H1 (cell line): ENCODE measurements around the gene IQCF5. TPM values are rescaled to one million over a fixed set of nuclear protein-coding genes. Genes with fewer than 3 reads are reported as not detected.

Experiments used
- CTCF ChIA-PET: fragments of 300-600 bp; sonication (Branson Sonifier 250); formaldehyde crosslinking; loops from one replicate; lab custom pipeline; 2021; ENCODE audit not compliant: partially characterized antibody; lab: Charles Lee
- POLR2A ChIA-PET: fragments of 300-600 bp; sonication (Branson Sonifier 250); formaldehyde crosslinking; loops from one replicate; lab custom pipeline; 2021; ENCODE audit warnings: inconsistent platforms; ENCODE audit not compliant: partially characterized antibody; lab: Charles Lee
- DNase-seq, 2 experiments: peaks; one replicate each; pipeline versions ENCODE4 v3.0.0 to v3.0.0-alpha.2; 2010 to 2022; ENCODE audit warnings: low spot score in 2 of 2, low read depth in 1 of 2, mixed read lengths in 1 of 2
- FAIRE-seq: peaks from 2 replicates; lab custom pipeline; 2011; peaks lifted over from hg19 to GRCh38; lab: Jason Lieb, UNC
- H2AFZ ChIP-seq: 2 replicates; pipeline ENCODE4 v1.8.1; 2012; ENCODE audit warnings: low read length, inconsistent platforms
- H2AK5ac ChIP-seq: 2 replicates; pipeline ENCODE4 v1.6.1; 2013; ENCODE audit warnings: low read depth, low read length
- H2BK120ac ChIP-seq: replicated peaks from 2 replicates; pipeline ENCODE3; 2013; ENCODE audit warnings: low read depth, low read length, inconsistent platforms
- H2BK12ac ChIP-seq: 2 replicates; pipeline ENCODE4 v1.6.1; 2013; ENCODE audit warnings: low read depth, low read length
- H2BK15ac ChIP-seq: 2 replicates; pipeline ENCODE4 v1.6.1; 2013; ENCODE audit warnings: low read length
- H2BK20ac ChIP-seq: 2 replicates; pipeline ENCODE4 v1.6.1; 2013; ENCODE audit warnings: low read length
- H2BK5ac ChIP-seq: 2 replicates; pipeline ENCODE4 v1.6.1; 2013; ENCODE audit warnings: low read depth, low read length
- H3K14ac ChIP-seq: 2 replicates; pipeline ENCODE4 v1.6.1; 2013; ENCODE audit warnings: inconsistent platforms; ENCODE audit not compliant: insufficient read length
- H3K18ac ChIP-seq: 2 replicates; pipeline ENCODE4 v1.6.1; 2013; ENCODE audit warnings: low read length; ENCODE audit errors: extremely low read depth
- H3K23ac ChIP-seq: 2 replicates; pipeline ENCODE4 v1.6.1; 2013; ENCODE audit warnings: inconsistent platforms; ENCODE audit not compliant: insufficient read length
- H3K23me2 ChIP-seq: 2 replicates; pipeline ENCODE4 v1.6.1; 2013; ENCODE audit warnings: low read depth, low read length
- H3K27ac ChIP-seq: 2 replicates; pipeline ENCODE4 v1.6.1; 2011; ENCODE audit warnings: low read depth, low read length, inconsistent platforms
- H3K27me3 ChIP-seq, 4 experiments: replicated peaks in 1 of 4; 1 replicate in 1 of 4; 2 replicates in 3 of 4; pipeline versions ENCODE4 v1.6.1 to v1.8.1; 2011 to 2013; ENCODE audit warnings: low read length in 3 of 4, mild to moderate bottlenecking in 3 of 4, inconsistent platforms in 2 of 4, mixed read lengths in 2 of 4, moderate library complexity in 1 of 4; ENCODE audit not compliant: control insufficient read depth in 3 of 4, insufficient read depth in 3 of 4; ENCODE audit errors: extremely low read depth in 1 of 4
- H3K36me3 ChIP-seq, 4 experiments: 2 replicates each; pipeline versions ENCODE4 v1.6.1 to v1.8.1; 2011 to 2013; ENCODE audit warnings: mild to moderate bottlenecking in 4 of 4, low read length in 3 of 4, moderate library complexity in 2 of 4, control low read depth in 1 of 4, inconsistent platforms in 1 of 4; ENCODE audit not compliant: insufficient read depth in 4 of 4, control insufficient read depth in 2 of 4
- H3K4ac ChIP-seq: replicated peaks from 2 replicates; pipeline ENCODE3; 2013; ENCODE audit warnings: low read length, low read depth, mixed read lengths, inconsistent platforms; ENCODE audit not compliant: insufficient read length
- H3K4me1 ChIP-seq, 4 experiments: replicated peaks in 1 of 4; 1 replicate in 1 of 4; 2 replicates in 3 of 4; pipeline versions ENCODE4 v1.6.1 to v1.8.1; 2011 to 2013; ENCODE audit warnings: low read length in 3 of 4, inconsistent platforms in 2 of 4, mixed read lengths in 1 of 4; ENCODE audit not compliant: insufficient read depth in 4 of 4, control insufficient read depth in 3 of 4
- H3K4me2 ChIP-seq, 2 experiments: 2 replicates each; pipeline versions ENCODE4 v1.6.1 to v1.8.1; 2011 to 2013; ENCODE audit warnings: low read depth in 2 of 2, low read length in 2 of 2, control low read depth in 1 of 2, inconsistent platforms in 1 of 2, mild to moderate bottlenecking in 1 of 2; ENCODE audit not compliant: insufficient read depth in 1 of 2
- H3K4me3 ChIP-seq, 4 experiments: fragments of 200-600, 300-600 bp in 1 of 4; sonication (generic), shearing (Covaris generic), sonication (Bioruptor Twin) in 1 of 4; 2 replicates each; pipeline versions ENCODE4 v1.5.1 to v1.8.1; 2011 to 2016; ENCODE audit warnings: low read length in 4 of 4, low read depth in 3 of 4, control low read depth in 2 of 4, inconsistent platforms in 2 of 4, mild to moderate bottlenecking in 2 of 4, mixed read lengths in 1 of 4, moderate library complexity in 1 of 4; ENCODE audit not compliant: insufficient read depth in 2 of 4; ENCODE audit errors: extremely low read depth in 1 of 4
- H3K56ac ChIP-seq: replicated peaks from 2 replicates; pipeline ENCODE3; 2013; ENCODE audit warnings: low read depth, mild to moderate bottlenecking, mixed read lengths, low read length, inconsistent platforms; ENCODE audit not compliant: insufficient read length
- H3K79me1 ChIP-seq: 2 replicates; pipeline ENCODE4 v1.6.1; 2013; ENCODE audit warnings: low read depth, low read length, control low read depth
- H3K79me2 ChIP-seq, 2 experiments: 2 replicates each; pipeline versions ENCODE4 v1.6.1 to v1.8.1; 2012 to 2013; ENCODE audit warnings: low read length in 2 of 2, mild to moderate bottlenecking in 2 of 2, inconsistent platforms in 1 of 2; ENCODE audit not compliant: insufficient read depth in 2 of 2, control insufficient read depth in 1 of 2
- H3K9ac ChIP-seq, 4 experiments: replicated peaks in 1 of 4; 1 replicate in 1 of 4; 2 replicates in 3 of 4; pipeline versions ENCODE4 v1.6.1 to v1.8.1; 2011 to 2013; ENCODE audit warnings: low read depth in 3 of 4, low read length in 3 of 4, control low read depth in 2 of 4, mild to moderate bottlenecking in 2 of 4, moderate library complexity in 2 of 4, inconsistent platforms in 1 of 4; ENCODE audit errors: extremely low read depth in 1 of 4
- H3K9me3 ChIP-seq, 2 experiments: 2 replicates each; pipeline versions ENCODE4 v1.6.1 to v1.8.1; 2012 to 2013; ENCODE audit warnings: mild to moderate bottlenecking in 2 of 2, moderate library complexity in 2 of 2, control low read depth in 1 of 2, inconsistent platforms in 1 of 2, low read depth in 1 of 2, low read length in 1 of 2, mixed read lengths in 1 of 2; ENCODE audit not compliant: insufficient read depth in 2 of 2
- H4K20me1 ChIP-seq, 2 experiments: replicated peaks in 1 of 2; 2 replicates each; pipeline versions ENCODE3 to v1.8.1; 2011 to 2013; ENCODE audit warnings: inconsistent platforms in 2 of 2, low read length in 2 of 2, mild to moderate bottlenecking in 1 of 2; ENCODE audit not compliant: insufficient read depth in 2 of 2, control insufficient read depth in 1 of 2
- H4K5ac ChIP-seq: 2 replicates; pipeline ENCODE4 v1.6.1; 2013; ENCODE audit warnings: low read length, low read depth, mixed read lengths, inconsistent platforms; ENCODE audit not compliant: insufficient read length
- H4K8ac ChIP-seq: 2 replicates; pipeline ENCODE4 v1.8.0; 2013; ENCODE audit warnings: mild to moderate bottlenecking, moderate library complexity, low read length, inconsistent platforms; ENCODE audit not compliant: insufficient read depth; ENCODE audit errors: extremely low read depth
- H4K91ac ChIP-seq: replicated peaks from 2 replicates; pipeline ENCODE3; 2013; ENCODE audit warnings: low read length, mixed read lengths, inconsistent platforms; ENCODE audit not compliant: insufficient read length
- EP300 ChIP-seq, 2 experiments: IDR thresholded peaks; 1 replicate in 1 of 2; 2 replicates in 1 of 2; pipeline ENCODE4 v1.6.1; 2011 to 2012; ENCODE audit warnings: low read depth in 2 of 2, low read length in 2 of 2, mild to moderate bottlenecking in 2 of 2, borderline replicate concordance in 1 of 2, inconsistent platforms in 1 of 2, moderate library complexity in 1 of 2
- WGBS, 2 experiments: shearing (Covaris generic) in 1 of 2; methylation state at CpG; one replicate each; pipeline versions ENCODE4 v1.1.6 to v1.1.7; 2013 to 2015; ENCODE audit warnings: low lambda C conversion rate in 2 of 2, mixed read lengths in 2 of 2, inconsistent platforms in 1 of 2, low coverage in 1 of 2, missing lambda C conversion rate in 1 of 2; ENCODE audit not compliant: insufficient replicate concordance in 2 of 2, insufficient coverage in 1 of 2, insufficient read length in 1 of 2; ENCODE audit errors: extremely low coverage in 1 of 2, missing lambda C conversion rate in 1 of 2; 5-methylcytosine and 5-hydroxymethylcytosine counted together
- polyA plus RNA-seq, 7 experiments: library from polyadenylated mRNA; depleted of rRNA in 3 of 7; stranded (reverse) in 5 of 7; unstranded in 2 of 7; fragments of >200 nt in 5 of 7; fragments of 200-250 nt in 2 of 7; gene quantifications; 1 replicate in 5 of 7; 2 replicates in 1 of 7; 4 replicates in 1 of 7; pipeline versions ENCODE4 v1.2.1 to v1.2.3, GENCODE V29; 2011 to 2013; ENCODE audit warnings: missing spikeins in 2 of 7, mixed read lengths in 2 of 7
- total RNA-seq: library from RNA; stranded (reverse); fragmentation: NEBNext Ultra II Directional; extraction: Animal tissue kit (Norgen Biotek cat#: 25700); gene quantifications from 2 replicates; pipeline ENCODE4 v1.2.1, GENCODE V29; 2021

IQCF5 gene
- total and polyA plus RNA-seq, 2 of the 8 experiments (the other 6 are each of a cell fraction or from before 2014, with no cell fraction given), result not detected

- Histone ChIP-seq H3K27me3 (no peaks in the 10 kb centered on the region), H4K91ac (no peak overlapping the region), H3K79me2 (no peaks in the 10 kb centered on the region), H4K20me1 (no peaks in the 10 kb centered on the region), H2BK12ac (no peak overlapping the region), H4K8ac (no peak overlapping the region), H2BK20ac (no peak overlapping the region), H4K5ac (no peak overlapping the region), H2AK5ac (no peak overlapping the region), H3K9me3 (no peaks in the 10 kb centered on the region), H3K56ac (no peak overlapping the region), H3K4me2 (no peak overlapping the region), H3K9ac (no peak overlapping the region), H3K23me2 (no peaks in the 10 kb centered on the region), H2BK5ac (no peak overlapping the region), H3K4me3 (no peak overlapping the region), H2BK15ac (no peak overlapping the region), H3K79me1 (no peaks in the 10 kb centered on the region), H2AFZ (no peak overlapping the region), H3K27ac (no peak overlapping the region), H3K4me1 (peaks cover 0 to under 1% (median 0%) of the 10 kb centered on the region in 4 experiments; a peak in 1 of 7 replicates), H3K14ac (no peak overlapping the region), H3K23ac (no peak overlapping the region), H3K36me3 (no peaks in the 10 kb centered on the region), H3K4ac (no peak overlapping the region), H3K18ac (no peak overlapping the region), H2BK120ac (no peak overlapping the region)
- TF ChIP-seq EP300 (IDR thresholded peaks at IDR 0.05; ENCODE audit: borderline replicate concordance in 1 of 2, low read depth in 2 of 2, low read length in 2 of 2), result no peak
- DNase-seq (peak in 1 of 2 experiments; percentile 28), FAIRE-seq (no peak)
- 91% methylated on average over 11 of the region's 11 CpGs; no CpG with 5 or more reads in 1 of the 2 experiments for WGBS, 2 experiments
- ChIA-PET CTCF (interaction anchor here (0.6 to 1.9 kb wide), 6 partner anchors 14 to 412 kb away, joined by 3 to 7 read pairs (median 4); no protein-coding TSS in a partner anchor), POLR2A (interaction anchor here (0.6 kb wide), 1 partner anchor 108 kb away, joined by 3 read pairs; no protein-coding TSS in a partner anchor)
These were observed 45.7 kb upstream of the IQCF5 start for GRCh38 chr3:51921081-51921578.
